HepG2 (cell line): ENCODE results near the gene TUT1. TPM values are rescaled to one million over a fixed set of nuclear protein-coding genes. Genes with fewer than 3 reads are reported as not detected.
A peak's percentile ranks its signal among the peaks of the same experiment; 100 is the strongest.

Source experiments
- ARNT ChIP-seq: fragments of 450-650 bp; IDR thresholded peaks from 2 replicates; pipeline ENCODE4 v1.6.1; 2017
- ATF7 ChIP-seq, 2 experiments: fragments of 450-650 bp in 1 of 2; sonication (generic) in 1 of 2; formaldehyde crosslinking in 1 of 2; IDR thresholded peaks; 2 replicates each; pipeline versions ENCODE4 v1.4.0 to v1.6.1; 2016 to 2020; ENCODE audit warnings: antibody characterized with exemption in 1 of 2, mild to moderate bottlenecking in 1 of 2, missing genetic modification reagents in 1 of 2
- BRCA1 ChIP-seq: sonication (generic); formaldehyde crosslinking; IDR thresholded peaks from 2 replicates; pipeline ENCODE4 v1.4.0; 2020; ENCODE audit warnings: missing genetic modification reagents
- CC2D1A ChIP-seq: sonication (generic); formaldehyde crosslinking; IDR thresholded peaks from 2 replicates; pipeline ENCODE4 v1.8.1; 2023; ENCODE audit warnings: mild to moderate bottlenecking, missing genetic modification reagents
- FOSL1 ChIP-seq: sonication (generic); formaldehyde crosslinking; IDR thresholded peaks from 2 replicates; pipeline ENCODE4 v1.9.0; 2021; ENCODE audit warnings: missing genetic modification reagents, borderline replicate concordance
- HDAC6 ChIP-seq: fragments of 200-600 bp; sonication (generic); IDR thresholded peaks from 2 replicates; pipeline ENCODE4 v1.7.0; 2017; ENCODE audit warnings: mild to moderate bottlenecking, antibody characterized with exemption, low read length, low read depth
- HOXA3 ChIP-seq: sonication (generic); formaldehyde crosslinking; IDR thresholded peaks from 2 replicates; pipeline ENCODE4 v1.5.0; 2020; ENCODE audit warnings: missing genetic modification reagents
- KLF12 ChIP-seq: sonication (generic); formaldehyde crosslinking; IDR thresholded peaks from 2 replicates; pipeline ENCODE4 v1.4.0; 2020; ENCODE audit warnings: missing genetic modification reagents, borderline replicate concordance
- MAF1 ChIP-seq: sonication (generic); formaldehyde crosslinking; IDR thresholded peaks from 2 replicates; pipeline ENCODE4 v1.5.0; 2020; ENCODE audit warnings: missing genetic modification reagents, borderline replicate concordance
- NPAS2 ChIP-seq: sonication (generic); formaldehyde crosslinking; IDR thresholded peaks from 2 replicates; pipeline ENCODE4 v1.8.0; 2022; ENCODE audit warnings: mild to moderate bottlenecking, missing genetic modification reagents, borderline replicate concordance
- RBAK ChIP-seq: sonication (generic); formaldehyde crosslinking; IDR thresholded peaks from 2 replicates; pipeline ENCODE4 v1.5.1; 2020; ENCODE audit warnings: mild to moderate bottlenecking, missing genetic modification reagents
- REXO4 ChIP-seq: sonication (generic); formaldehyde crosslinking; IDR thresholded peaks from 2 replicates; pipeline ENCODE4 v1.8.0; 2022; ENCODE audit warnings: missing genetic modification reagents, mild to moderate bottlenecking, borderline replicate concordance
- ZBTB2 ChIP-seq: sonication (generic); formaldehyde crosslinking; IDR thresholded peaks from 2 replicates; pipeline ENCODE4 v1.8.0; 2022; ENCODE audit warnings: low read depth, missing genetic modification reagents
- ZBTB20 ChIP-seq: sonication (generic); formaldehyde crosslinking; IDR thresholded peaks from 2 replicates; pipeline ENCODE4 v1.8.1; 2023; ENCODE audit warnings: missing genetic modification reagents, low read depth, mild to moderate bottlenecking, borderline replicate concordance
- ZFX ChIP-seq: sonication (generic); formaldehyde crosslinking; IDR thresholded peaks from 2 replicates; pipeline ENCODE4 v1.4.0; 2020; ENCODE audit warnings: mild to moderate bottlenecking, low read depth, missing genetic modification reagents, moderate library complexity
- ZNF160 ChIP-seq: sonication (generic); formaldehyde crosslinking; IDR thresholded peaks from 2 replicates; pipeline ENCODE4 v1.8.0; 2022; ENCODE audit warnings: mild to moderate bottlenecking, inconsistent platforms, missing genetic modification reagents
- ZNF552 ChIP-seq: sonication (generic); formaldehyde crosslinking; IDR thresholded peaks from 2 replicates; pipeline ENCODE4 v1.9.0; 2022; ENCODE audit warnings: missing genetic modification reagents, mild to moderate bottlenecking, borderline replicate concordance
- ZNF773 ChIP-seq: sonication (generic); formaldehyde crosslinking; IDR thresholded peaks from 2 replicates; pipeline ENCODE4 v1.4.0; 2020; ENCODE audit warnings: missing genetic modification reagents, borderline replicate concordance
- ZNF883 ChIP-seq: sonication (generic); formaldehyde crosslinking; IDR thresholded peaks from 2 replicates; pipeline ENCODE4 v1.5.1; 2020; ENCODE audit warnings: mild to moderate bottlenecking, missing genetic modification reagents; ENCODE audit errors: not compliant biosample characterization
- polyA plus RNA-seq, 8 experiments: library from polyadenylated mRNA; depleted of rRNA in 3 of 8; stranded (reverse) in 7 of 8; unstranded in 1 of 8; fragments of >200 nt; fragmentation: Illumina TruSeq in 4 of 8; extraction: Trizol in 4 of 8; gene quantifications; 2 replicates each; pipeline versions ENCODE4 v1.2.1 to v1.2.3, GENCODE V29; 2011 to 2016; ENCODE audit warnings: low read depth in 4 of 8, missing spikeins in 1 of 8, mixed read lengths in 1 of 8; ENCODE audit not compliant: insufficient read depth in 1 of 8
- total RNA-seq, 5 experiments: library from RNA; depleted of rRNA; stranded (reverse); fragments of >200 nt; fragmentation: Illumina TruSeq; extraction: Trizol; gene quantifications; 2 replicates each; pipeline ENCODE4 v1.2.3, GENCODE V29; 2016; ENCODE audit warnings: low read depth in 1 of 5
- TF ChIP-seq, protein P1 (sequence below): sonication (generic); formaldehyde crosslinking; IDR thresholded peaks from 2 replicates; pipeline ENCODE4 v1.4.0; 2020; ENCODE audit warnings: mild to moderate bottlenecking, missing genetic modification reagents
- TF ChIP-seq, protein P2 (sequence below): sonication (generic); formaldehyde crosslinking; IDR thresholded peaks from 2 replicates; pipeline ENCODE4 v1.4.0; 2020; ENCODE audit warnings: mild to moderate bottlenecking, missing genetic modification reagents
- TF ChIP-seq, protein P3 (sequence below): IDR thresholded peaks from 2 replicates; pipeline ENCODE4 v1.6.1; 2018; ENCODE audit warnings: missing genetic modification reagents

The TUT1 gene
- total and polyA plus RNA-seq, 2 of the 13 experiments (the other 11 are each of a cell fraction or from before 2014, with no cell fraction given), result 9.7 to 14.3 TPM

DNA sequence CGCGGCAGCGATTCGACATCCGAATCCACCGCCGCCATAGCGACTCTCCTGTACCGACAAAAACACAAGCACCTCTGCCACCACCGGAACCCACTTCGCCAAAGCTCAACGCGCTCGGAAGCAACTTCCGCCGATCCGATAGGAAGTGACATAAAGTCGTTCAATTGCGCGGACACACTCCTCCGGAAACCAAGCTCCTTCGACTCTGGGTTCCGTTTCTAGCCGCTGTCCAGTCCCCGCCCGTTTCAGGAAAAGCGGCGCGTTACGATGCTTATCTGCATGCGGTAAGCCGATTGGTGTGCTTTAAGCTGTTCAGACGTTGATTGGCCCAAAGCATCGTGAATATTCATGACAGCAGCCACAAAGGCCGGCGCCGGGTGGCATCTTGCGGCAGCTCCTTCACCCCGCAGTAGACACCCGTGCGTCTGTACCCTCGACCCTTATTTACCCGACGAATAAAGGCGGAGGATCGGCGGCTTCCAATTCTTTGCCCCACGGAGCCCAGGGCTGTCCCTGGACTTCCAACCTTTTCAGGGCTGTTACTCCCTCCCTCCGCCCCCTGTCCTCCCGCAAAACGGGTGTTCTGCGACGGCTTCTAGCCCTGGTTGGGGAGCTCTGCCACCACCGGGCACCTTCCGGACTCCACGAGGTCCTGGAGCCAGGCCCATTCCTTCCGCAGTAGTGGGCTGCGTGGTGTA, at the start of gene TUT1 (continued):
- TF ChIP-seq ZBTB2 (CRISPR knock-in tag), result peak; percentile 88
- TF ChIP-seq FOSL1 (CRISPR knock-in tag), result no peak
- no peak for TF ChIP-seq BRCA1 (CRISPR knock-in tag)
- no peak for TF ChIP-seq REXO4 (CRISPR knock-in tag)
- TF ChIP-seq ZBTB20 (CRISPR knock-in tag), result peak; percentile 77
- no peak for TF ChIP-seq ZNF552 (CRISPR knock-in tag)
- TF ChIP-seq, protein P1, sequence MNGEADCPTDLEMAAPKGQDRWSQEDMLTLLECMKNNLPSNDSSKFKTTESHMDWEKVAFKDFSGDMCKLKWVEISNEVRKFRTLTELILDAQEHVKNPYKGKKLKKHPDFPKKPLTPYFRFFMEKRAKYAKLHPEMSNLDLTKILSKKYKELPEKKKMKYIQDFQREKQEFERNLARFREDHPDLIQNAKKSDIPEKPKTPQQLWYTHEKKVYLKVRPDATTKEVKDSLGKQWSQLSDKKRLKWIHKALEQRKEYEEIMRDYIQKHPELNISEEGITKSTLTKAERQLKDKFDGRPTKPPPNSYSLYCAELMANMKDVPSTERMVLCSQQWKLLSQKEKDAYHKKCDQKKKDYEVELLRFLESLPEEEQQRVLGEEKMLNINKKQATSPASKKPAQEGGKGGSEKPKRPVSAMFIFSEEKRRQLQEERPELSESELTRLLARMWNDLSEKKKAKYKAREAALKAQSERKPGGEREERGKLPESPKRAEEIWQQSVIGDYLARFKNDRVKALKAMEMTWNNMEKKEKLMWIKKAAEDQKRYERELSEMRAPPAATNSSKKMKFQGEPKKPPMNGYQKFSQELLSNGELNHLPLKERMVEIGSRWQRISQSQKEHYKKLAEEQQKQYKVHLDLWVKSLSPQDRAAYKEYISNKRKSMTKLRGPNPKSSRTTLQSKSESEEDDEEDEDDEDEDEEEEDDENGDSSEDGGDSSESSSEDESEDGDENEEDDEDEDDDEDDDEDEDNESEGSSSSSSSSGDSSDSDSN (CRISPR knock-in tag), result peak; percentile 90
- TF ChIP-seq, protein P2, sequence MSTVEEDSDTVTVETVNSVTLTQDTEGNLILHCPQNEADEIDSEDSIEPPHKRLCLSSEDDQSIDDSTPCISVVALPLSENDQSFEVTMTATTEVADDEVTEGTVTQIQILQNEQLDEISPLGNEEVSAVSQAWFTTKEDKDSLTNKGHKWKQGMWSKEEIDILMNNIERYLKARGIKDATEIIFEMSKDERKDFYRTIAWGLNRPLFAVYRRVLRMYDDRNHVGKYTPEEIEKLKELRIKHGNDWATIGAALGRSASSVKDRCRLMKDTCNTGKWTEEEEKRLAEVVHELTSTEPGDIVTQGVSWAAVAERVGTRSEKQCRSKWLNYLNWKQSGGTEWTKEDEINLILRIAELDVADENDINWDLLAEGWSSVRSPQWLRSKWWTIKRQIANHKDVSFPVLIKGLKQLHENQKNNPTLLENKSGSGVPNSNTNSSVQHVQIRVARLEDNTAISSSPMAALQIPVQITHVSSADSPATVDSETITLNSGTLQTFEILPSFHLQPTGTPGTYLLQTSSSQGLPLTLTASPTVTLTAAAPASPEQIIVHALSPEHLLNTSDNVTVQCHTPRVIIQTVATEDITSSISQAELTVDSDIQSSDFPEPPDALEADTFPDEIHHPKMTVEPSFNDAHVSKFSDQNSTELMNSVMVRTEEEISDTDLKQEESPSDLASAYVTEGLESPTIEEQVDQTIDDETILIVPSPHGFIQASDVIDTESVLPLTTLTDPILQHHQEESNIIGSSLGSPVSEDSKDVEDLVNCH (CRISPR knock-in tag), result no peak
- no peak for TF ChIP-seq NPAS2 (CRISPR knock-in tag)
- no peak for TF ChIP-seq ARNT
- TF ChIP-seq, protein P3, sequence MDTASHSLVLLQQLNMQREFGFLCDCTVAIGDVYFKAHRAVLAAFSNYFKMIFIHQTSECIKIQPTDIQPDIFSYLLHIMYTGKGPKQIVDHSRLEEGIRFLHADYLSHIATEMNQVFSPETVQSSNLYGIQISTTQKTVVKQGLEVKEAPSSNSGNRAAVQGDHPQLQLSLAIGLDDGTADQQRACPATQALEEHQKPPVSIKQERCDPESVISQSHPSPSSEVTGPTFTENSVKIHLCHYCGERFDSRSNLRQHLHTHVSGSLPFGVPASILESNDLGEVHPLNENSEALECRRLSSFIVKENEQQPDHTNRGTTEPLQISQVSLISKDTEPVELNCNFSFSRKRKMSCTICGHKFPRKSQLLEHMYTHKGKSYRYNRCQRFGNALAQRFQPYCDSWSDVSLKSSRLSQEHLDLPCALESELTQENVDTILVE (CRISPR knock-in tag), result peak; percentile 97
- 0 out of 2 replicates have a peak, but pooled peaks have one; percentile 26 for TF ChIP-seq CC2D1A (CRISPR knock-in tag)
- peak; percentile 97 for TF ChIP-seq HOXA3
- peak; percentile 2; the same call in 1 of the 2 replicates for TF ChIP-seq MAF1 (CRISPR knock-in tag)
- TF ChIP-seq KLF12 (CRISPR knock-in tag), result peak; percentile 77; the same call in 1 of the 2 replicates
- 0 out of 2 replicates have a peak, but pooled peaks have one; percentile 15 for TF ChIP-seq ZNF773
- TF ChIP-seq HDAC6, result no peak
- TF ChIP-seq ATF7 (IDR thresholded peaks at IDR 0.05), result peak; percentile 34
- peak; percentile 90 for TF ChIP-seq ATF7 (CRISPR knock-in tag; IDR thresholded peaks at IDR 0.05)
- no peak for TF ChIP-seq ZNF883
- no peak for TF ChIP-seq ZNF160 (CRISPR knock-in tag)
- peak; percentile 55; the same call in 1 of the 2 replicates for TF ChIP-seq ZFX (CRISPR knock-in tag)
- TF ChIP-seq RBAK (CRISPR knock-in tag), result 0 out of 2 replicates have a peak, but pooled peaks have one; percentile 20
